SHP77 (cell line): Measurements from ENCODE around the gene LRMDA.

ENCODE experiments used
- DNase-seq, 2 experiments: peaks; one replicate each; lab custom pipeline; 2025; lab: John Stamatoyannopoulos, UW

The LRMDA gene

DNA sequence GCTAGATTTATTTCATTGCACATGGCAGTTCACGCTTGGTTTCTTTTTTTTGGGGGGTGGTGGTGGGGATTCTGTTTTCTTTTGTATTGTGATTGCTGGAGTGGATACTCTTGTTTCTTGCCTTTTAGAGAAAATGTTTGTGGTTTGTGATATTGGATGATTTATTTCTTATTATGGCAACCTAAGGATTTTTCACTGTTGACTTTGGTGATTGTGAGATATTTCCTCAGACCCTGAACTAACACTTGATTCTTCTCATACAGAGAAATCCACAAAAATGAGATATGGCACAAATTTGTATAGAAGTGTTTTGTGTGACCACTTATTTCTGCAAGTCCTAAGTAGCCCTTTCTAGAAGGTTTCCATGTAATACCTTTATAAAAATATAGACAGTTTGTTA is 871.1 kb downstream of the LRMDA start:
- no peak for DNase-seq

DNA sequence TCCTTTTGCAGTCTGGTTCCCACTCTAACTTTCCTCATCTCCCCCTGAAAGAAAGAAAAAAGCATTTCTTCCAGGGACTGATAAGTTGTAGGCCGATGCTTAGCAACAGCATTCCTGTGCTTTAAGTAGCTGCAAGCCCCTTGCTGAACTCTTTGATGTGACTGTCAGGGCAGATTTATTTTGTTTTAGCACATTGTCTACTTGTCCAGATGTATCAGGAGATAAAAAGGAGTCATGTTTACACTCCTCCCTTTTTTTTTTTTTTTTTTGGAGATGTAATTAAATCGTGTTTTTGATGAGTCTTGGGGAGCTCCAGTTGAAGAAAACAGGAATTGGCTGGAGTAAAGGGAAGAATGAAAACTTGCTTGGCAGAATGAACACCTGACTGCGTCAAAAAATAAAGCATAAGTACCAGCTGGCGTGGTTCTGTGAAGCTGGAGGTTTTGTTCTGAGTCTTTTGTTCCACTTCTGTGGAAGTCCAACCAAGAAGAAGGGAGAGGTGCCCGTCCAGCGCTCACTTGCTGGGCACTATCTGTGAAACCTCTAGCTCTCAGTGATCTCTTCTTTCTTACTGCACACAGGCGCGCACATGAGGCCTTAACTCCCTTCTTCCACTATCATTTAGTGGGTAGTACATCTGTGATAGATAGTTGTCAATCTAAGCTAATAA is 871.7 kb downstream of the LRMDA start:
- no peak for DNase-seq

DNA sequence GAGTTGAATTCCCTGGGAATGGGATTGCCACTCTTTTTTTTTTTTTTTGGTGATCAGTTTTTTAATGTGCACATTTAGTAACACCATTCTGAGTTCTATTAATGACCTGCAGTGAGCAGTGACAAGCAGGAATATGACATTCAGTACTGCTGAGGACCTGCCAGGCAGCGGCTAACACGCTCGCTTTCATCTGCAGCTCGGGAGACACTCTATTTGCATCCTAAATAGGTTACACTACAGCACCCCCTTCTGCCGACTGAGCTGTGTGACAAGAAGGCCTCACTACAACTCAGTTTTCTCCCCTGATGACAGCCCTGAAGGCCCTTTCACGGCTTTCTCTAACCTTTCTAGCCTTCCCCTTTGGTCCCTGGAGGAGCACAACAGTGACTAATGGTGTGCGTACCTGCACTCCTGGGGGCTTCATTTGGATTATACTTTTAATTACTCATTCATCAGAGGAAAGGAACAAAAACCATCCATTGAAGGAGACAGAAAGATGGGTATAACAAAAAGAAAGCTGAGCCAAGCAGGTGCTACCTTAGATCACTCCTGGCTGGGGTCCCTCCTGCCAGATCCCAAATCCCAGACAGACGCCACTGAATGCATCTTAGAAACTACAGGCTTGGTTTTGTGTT is 872.4 kb downstream of the LRMDA start:
- peak; percentile 52 to 78 for DNase-seq

DNA sequence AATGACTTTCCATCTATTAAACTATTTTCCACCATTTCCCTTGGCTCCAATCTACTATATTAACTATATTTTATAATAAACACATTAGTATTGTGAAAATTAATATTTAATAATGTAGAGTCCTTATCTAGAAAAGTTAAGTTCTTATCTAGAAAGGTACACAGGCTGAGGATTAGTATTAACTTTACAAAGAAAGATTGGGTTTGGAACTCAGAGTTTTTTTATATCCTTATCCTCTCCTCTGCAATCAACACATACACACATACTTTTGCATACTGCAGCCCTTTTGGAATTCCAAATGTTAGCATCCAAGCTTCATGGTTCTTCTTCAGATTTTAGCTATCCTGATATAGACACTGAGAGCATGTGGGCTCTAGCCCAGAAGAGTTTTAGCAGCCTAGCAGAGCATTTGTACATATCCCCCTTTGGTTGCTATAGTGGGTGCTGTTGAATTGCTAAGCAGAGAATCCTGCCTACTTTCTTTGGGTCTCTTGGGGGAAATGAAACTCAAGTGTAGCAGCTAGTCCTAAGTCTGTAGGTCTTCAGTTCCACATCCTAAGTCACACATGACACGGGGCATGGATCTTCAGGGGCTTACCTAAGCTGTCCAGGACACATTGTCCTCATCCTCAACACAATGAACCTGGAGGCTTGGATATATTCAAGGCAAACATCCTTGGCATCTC is 874.6 kb downstream of the LRMDA start:
- DNase-seq, result no peak

DNA sequence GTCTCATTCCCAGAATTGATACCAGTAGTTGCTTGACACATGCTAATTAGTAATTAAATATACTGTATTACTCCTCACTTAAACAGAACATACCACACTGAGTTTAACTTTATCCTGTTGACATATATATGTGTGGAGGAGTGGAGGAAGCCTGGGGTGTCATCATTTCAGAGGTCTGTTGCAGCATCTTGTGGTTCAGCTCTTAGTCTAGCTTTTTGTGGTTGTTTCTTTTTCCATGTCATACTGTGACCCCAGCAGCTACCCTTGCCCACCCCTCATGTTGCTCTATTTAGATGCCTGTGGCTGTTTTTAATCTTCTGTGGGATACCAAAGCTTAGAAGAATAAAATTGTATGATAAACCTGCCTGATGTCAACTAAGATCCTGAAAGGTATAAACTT is 875.4 kb downstream of the LRMDA start:
- DNase-seq, result no peak

DNA sequence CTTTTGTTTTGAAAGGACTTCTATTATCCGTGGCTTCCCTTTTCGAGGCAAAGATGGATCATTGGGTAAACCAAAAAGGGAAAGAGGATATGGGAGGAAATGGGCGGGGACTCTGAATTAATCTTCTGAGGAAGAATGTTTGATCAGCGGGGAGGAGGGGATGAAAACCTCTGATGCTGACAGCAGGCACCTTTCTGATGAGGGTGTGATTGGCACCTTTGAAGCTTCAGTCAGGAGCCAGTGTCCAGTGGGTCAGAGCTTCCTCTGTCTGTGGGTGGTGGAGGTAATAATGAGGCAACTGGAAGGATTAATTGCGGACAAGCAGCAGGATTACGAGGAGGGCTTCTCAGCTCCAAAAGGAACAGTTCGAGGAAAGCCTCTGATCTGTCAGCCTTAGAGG is 877.6 kb downstream of the LRMDA start:
- DNase-seq, result no peak

DNA sequence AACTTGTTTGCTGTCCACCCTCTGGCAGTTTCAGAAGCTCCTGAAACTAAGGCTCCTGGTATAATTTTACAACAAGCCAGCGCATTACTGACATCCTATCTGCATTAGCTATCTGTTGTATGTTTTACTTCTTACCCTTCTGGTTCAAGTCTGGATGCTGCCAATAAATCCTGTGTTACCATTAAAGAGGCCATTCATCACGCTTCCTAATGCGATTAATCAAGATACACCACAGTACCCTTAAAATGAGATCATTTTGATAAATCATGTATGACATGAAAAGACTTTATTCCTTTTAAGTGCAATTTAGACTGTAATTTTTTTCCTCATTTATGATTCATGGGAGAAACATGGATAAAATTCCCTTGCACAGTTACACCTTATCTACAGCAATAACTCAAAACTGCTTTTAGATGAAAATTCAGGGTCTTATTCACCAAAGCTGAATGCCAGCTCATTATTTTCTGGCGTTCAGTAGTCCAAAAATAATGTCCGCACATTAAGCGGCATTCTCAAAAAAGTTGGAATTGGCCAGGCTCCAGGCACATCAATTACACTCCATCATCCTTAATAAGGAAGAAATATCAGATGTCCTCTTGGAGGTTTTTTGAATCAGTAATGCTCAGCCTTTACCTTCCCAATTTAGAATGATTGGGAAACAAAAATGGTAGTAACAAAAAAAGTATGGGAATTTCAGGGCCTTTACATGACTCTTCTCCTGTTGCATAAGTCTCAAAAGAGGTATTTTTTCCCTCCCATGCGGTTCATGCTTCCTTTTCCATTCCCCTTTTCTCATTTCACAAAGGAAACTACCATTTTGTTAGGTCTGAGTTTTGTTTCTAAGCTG is 878.5 kb downstream of the LRMDA start:
- no peak for DNase-seq

DNA sequence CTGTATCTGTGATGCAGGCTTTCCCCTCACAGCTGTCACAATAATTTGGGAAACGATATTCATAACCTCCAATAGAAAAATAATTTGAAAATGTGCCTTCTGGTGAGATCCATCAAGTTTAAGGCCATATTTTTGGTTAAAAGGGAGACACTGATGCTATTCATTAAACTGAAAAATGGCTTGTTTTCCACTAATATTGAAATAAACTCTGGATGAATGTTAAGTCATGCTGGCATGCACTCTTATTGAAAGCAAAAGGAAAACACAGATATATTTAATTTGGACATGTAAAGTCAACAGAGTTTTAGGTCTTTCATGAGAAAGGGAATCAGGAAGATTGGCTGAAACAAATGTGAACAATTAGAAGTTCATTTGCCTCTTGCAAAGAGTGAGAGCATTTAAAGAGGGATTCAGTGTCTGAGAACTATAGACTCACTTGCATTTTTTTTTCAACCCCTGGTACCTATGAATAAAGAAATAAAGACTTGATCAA is 879.2 kb downstream of the LRMDA start:
- DNase-seq, result no peak

DNA sequence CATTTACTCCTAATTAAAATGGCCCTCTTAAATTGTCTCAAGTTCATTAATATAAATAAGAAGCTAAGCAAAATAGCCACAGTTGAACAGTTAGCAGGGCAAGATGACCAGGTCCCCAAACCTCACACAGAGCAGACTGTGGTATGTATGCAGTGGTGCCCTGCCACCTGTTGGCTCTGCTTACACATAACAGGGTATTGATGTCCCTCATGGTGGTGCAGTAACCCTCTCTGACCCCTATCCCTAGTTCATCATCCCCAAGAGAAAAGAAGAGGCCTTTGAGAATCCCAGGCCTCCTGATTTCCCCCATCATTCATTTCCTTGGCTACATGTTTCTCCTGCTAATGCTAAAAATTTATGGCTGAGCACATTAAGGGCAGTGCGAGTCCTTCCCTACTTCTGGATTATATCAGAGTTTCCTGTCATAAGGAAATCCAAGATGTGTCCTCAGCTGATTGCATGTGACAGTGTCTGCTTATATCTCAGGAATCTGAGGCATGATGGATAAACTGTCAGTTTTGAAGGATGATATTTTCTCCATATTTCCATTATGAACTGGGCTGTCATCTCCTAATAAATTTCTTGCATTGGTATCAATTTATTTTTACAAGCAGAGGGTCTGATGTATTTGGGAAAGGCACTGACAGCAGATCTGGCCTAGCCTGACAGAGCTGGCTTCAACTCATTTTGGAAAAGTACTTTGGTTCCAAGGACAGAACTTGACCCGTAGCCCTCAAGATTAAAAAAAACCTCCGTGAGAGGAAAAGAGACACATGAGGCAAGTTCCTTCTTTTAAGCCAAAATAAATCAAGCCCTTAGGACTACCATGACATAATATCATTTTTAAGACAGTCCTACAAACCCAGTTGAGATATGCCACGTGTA is 880.6 kb downstream of the LRMDA start:
- peak; percentile 27 to 35 for DNase-seq

DNA sequence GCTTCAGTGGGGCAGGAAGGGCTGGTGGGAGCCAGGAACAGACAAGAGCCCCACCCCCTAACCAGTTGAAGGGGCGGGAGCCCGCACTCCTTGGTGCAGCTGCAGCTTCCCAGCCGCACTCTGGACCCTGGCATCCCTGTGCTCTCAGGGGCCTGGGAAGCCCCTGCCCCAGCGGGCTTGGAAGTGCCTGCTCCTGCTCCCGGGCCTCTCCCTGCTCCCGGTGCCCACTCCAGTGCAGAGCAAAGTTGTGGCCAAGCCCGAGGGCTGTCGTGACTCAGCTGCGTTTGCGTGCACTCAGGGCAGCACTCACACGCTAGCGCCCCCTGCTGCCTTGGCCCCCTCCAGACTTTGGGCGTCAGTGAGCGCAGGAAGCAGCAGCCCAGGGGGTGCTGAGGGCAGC is 883.8 kb downstream of the LRMDA start:
- no peak for DNase-seq

DNA sequence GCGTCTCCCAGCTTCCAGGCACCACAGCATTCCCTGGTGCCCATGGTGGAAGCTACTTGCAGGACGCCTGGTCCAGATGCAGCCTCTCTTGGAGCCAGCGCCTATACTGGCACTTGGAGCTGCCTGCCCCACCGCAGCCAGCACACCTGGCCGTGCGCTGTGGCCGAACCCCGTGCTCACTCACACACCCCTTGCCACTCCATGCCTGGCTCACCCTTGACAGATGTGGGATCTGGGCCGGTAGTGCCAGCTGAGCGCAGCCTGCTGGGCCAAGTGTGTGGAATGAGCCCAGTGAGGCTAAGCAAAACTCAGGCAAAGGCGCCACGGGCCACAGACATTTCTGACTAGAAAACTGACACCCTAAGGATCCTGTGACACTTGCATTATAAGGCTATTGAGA is 884.8 kb downstream of the LRMDA start:
- DNase-seq, result no peak

DNA sequence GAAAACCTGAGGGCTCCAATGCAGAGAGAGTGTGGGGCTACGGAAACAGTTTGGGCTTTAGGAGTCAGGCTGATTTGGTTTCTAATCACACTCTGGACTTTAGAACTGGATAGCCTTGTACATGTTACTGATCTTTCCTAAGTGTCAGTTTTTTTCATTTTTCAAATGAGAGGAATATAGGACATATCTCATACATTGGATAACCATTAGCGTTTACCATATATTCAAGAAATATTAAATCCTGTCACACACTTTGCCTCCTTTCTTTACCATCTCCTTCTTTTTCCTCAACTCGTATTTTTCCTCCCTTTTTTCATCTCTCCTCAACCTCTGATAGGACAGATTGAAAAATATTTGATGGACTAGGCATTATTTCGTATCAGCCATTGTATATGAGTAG is 885.7 kb downstream of the LRMDA start:
- no peak for DNase-seq

DNA sequence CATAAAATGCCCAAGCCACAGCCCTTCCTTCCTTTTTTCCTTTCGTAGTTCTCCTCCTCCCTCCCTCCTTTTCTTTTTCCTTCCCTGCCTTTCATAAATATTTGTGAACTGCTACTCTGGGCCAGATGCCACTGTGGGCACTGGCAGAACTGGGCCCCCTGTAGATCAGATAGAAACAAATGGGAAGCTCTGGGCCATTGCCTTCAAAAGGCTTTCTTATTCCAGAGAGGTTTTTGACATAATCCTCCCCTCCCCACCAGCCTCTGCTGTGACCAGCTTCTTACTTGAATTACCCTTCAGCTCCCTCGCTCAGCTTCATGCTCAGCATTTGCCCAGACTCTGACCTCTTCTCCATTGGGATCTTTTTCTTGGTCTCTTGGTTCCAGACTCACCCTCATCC is 886.8 kb downstream of the LRMDA start:
- no peak for DNase-seq

DNA sequence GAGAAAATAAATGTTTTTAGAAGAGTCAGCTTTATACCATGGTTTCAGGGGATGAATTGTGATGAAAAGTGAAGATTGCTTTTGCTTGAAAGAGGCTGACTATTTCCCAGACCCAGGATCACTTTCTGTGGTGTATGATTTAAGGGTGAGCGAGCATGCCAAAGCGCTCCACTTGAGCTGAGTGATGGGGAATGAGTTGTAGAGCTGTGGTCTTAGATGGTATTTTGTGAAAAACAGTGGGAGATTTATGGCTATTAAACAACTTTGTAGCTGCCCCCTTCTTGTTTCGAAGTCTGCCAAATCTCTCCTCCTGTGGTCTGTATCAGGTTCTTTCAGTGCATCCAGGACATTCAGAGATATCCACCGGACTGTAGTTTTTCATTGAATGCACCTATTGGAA is 888.2 kb downstream of the LRMDA start:
- DNase-seq, result no peak

DNA sequence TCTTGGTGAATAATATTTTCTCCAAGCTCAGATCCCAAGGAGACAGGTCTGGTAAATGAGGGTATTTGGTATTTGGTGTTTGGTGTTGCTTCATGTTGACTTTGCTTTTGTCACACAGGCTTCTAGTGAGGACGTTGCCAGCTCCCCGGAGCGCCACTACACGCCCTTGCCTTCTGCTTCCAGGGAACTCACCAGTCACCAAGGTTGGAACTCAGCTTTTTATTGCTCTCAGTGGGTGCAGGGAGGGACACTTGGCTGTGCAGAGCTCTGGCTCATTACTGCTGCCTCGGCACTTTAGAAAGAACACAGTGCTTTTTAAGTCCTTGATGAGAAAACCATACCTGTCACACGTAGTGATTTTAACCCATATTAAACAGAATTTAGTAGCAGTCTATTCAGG is 892.9 kb downstream of the LRMDA start:
- no peak for DNase-seq

DNA sequence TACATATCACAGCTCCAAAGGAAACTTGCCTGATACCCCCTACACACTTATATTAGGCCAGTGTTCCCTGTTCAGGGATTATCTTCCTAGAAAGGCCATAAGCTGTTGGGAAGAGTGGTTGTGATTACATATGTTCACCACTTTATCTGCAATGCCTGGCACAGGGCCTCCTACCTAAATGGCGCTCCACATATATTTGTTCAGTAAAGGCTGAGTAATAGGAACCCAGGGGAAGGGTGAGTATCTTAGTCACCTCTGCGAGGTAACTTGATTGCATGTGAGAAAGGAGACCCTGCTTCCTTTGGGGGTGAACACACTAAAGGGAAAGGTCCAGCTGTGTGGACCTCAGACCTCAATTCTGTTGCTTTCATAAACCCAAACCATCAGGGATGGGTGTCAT is 896.0 kb downstream of the LRMDA start:
- no peak for DNase-seq

DNA sequence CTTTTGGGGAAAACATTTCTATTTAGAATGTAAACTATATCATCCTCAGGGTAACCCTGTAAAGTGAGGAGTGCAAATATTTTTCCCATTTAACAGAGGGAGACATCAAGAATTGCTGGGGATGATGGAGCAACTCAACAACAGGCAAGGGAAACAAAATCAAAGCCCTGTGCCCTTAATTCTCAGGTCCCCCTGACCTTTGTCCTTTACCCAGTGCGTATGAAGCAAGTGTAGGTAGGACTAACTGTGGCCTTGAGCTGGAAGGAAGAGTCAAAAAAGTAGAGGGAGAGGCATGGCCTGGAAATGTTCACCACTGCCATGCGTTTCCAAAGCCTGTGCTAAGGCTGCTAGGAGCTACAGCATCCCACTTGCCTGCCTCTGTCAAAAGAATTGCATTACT is 896.9 kb downstream of the LRMDA start:
- no peak for DNase-seq

DNA sequence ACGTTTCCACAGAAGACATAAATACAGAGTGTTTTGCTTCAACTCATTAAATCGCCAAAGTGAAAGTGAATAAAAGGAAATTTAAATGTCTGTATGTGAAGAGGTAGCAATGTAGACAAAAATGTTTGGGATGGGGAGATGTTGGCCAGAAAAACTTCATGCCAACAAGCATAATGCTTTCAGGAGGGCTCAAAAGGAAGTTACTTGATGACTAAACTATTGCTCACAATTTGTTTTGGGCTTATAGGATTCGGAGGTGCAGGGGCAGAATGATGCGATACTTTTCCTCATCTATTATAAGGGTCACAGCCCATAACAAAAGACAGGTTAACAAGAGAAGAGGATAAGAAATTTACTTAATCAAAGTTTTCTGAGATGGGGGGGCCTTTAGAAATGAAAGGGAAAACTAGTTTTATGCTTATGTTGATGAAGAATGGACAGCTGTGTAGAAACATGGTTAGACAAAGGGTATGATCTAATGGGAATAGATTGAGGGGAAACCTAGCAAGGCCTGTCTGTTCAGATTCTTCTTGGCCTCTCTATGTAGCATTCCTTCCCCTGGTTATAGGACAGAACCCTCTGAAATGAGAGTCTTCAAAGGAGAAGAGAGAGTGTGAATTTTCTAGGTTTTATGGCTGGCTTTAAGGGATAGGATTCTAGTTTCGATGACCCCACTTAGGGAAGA is 898.6 kb downstream of the LRMDA start:
- no peak for DNase-seq

DNA sequence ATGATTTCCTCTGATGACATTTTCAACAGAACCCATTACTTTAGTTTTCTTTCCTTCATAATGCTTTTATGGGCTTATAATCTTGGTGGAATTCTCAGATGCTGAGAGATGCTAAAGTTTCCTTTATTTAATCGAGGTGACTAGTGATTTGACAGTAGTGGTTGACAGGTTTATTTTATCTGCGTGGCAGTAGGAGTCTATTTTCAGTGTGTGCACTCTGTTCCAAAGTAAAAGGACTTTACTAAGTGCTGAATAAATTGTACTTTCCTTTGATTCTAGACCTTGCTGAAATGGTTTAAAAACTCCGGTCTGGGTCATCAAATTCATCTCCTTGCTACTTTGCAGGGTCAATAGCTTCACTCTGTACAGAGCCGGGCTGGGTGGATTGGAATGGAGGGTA is 900.3 kb downstream of the LRMDA start:
- DNase-seq, result no peak

DNA sequence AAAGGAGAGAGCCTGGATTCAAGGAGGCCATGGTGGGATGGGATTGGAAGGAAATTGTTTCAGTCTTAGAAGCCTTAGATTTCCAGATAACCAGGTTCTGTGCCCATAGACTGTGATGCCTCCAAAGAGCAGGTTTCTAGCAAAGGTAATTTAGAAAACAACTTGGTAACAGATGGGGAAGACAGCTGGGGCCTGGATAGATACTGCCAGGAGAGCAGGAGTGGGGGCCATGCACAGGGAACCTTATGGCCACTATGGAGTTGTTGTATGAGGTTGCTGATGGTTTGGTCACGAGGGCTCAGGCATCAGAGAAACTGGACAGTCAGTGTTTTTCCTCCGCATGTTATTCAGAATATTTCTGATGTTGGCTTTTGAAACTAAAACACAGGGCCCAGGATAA is 901.9 kb downstream of the LRMDA start:
- no peak for DNase-seq

DNA sequence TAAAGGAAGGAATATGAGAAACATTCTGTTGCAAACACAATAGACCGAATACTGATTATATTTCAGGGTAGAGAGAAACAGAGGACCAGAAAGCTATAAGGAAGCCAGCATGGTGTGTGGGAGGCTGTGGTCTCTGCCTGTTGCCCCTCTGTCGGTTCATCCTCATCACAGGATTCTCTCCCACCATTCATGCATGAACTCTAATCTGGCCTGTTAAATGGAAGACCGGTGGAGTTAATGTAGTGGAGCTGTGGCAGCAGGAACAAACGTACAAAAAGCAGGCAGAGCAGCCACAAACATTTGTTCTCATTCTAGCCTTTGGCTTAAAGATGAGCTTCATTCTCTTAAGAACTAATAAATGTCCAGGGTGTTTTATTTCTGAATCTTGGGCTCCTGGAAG is 902.4 kb downstream of the LRMDA start:
- no peak for DNase-seq
